GM23338 (cell line): ENCODE measurements around the gene CYSLTR1. TPM values are rescaled to one million over a fixed set of nuclear protein-coding genes. Genes with fewer than 3 reads are reported as not detected.

Experiments used
- ATAC-seq: fragments of 200-7000 bp; cut with Tn5 transposase; 3 replicates; pipeline ENCODE4 v1.9.1; 2020
- DNase-seq: peaks from one replicate; pipeline ENCODE4 v3.0.0-alpha.2; 2015; ENCODE audit warnings: low spot score
- H2AFZ ChIP-seq: fragments of 200-600 bp; sonication (generic); 2 replicates; pipeline ENCODE4 v1.8.0; 2016; ENCODE audit warnings: antibody characterized with exemption, mild to moderate bottlenecking, moderate library complexity
- H3F3A ChIP-seq: fragments of 200-600 bp; sonication (generic); replicated peaks from 2 replicates; pipeline ENCODE4 v1.8.0; 2017; ENCODE audit warnings: antibody characterized with exemption, mixed run types, low read depth
- H3K27ac ChIP-seq: fragments of 200-600 bp; sonication (generic); 2 replicates; pipeline ENCODE4 v1.6.1; 2016; ENCODE audit warnings: low read depth
- H3K27me3 ChIP-seq: fragments of 200-600 bp; sonication (generic); 2 replicates; pipeline ENCODE4 v1.8.0; 2016; ENCODE audit warnings: mild to moderate bottlenecking, mixed run types, moderate library complexity; ENCODE audit not compliant: insufficient read depth
- H3K36me3 ChIP-seq: fragments of 200-600 bp; sonication (generic); 2 replicates; pipeline ENCODE4 v1.8.0; 2016; ENCODE audit warnings: mild to moderate bottlenecking; ENCODE audit not compliant: insufficient read depth
- H3K4me1 ChIP-seq: fragments of 200-600 bp; sonication (generic); 2 replicates; pipeline ENCODE4 v1.8.0; 2016; ENCODE audit warnings: mild to moderate bottlenecking, moderate library complexity; ENCODE audit not compliant: insufficient read depth
- H3K4me2 ChIP-seq: fragments of 200-600 bp; sonication (generic); 2 replicates; pipeline ENCODE4 v1.7.1; 2017; ENCODE audit warnings: mixed run types
- H3K4me3 ChIP-seq: fragments of 200-600 bp; sonication (generic); 2 replicates; pipeline ENCODE4 v1.6.1; 2016; ENCODE audit warnings: mixed run types
- H3K79me2 ChIP-seq: fragments of 200-600 bp; sonication (generic); replicated peaks from 2 replicates; pipeline ENCODE4 v1.8.0; 2017; ENCODE audit warnings: mild to moderate bottlenecking; ENCODE audit not compliant: insufficient read depth
- H3K9me2 ChIP-seq: fragments of 200-600 bp; sonication (generic); 2 replicates; pipeline ENCODE4 v1.8.0; 2017; ENCODE audit not compliant: insufficient read depth
- H4K20me1 ChIP-seq: fragments of 200-600 bp; sonication (generic); replicated peaks from 2 replicates; pipeline ENCODE4 v1.8.0; 2017; ENCODE audit warnings: mild to moderate bottlenecking; ENCODE audit not compliant: insufficient read depth
- H3K27ac Mint-ChIP-seq: 2 replicates; pipeline ENCODE4 v1.8.0; 2020; ENCODE audit warnings: inconsistent platforms, mild to moderate bottlenecking, moderate library complexity, mixed read lengths
- H3K27me3 Mint-ChIP-seq: 3 replicates; pipeline ENCODE4 v1.8.0; 2022; ENCODE audit warnings: low read depth, mild to moderate bottlenecking, moderate library complexity, mixed read lengths, inconsistent platforms; ENCODE audit not compliant: insufficient read depth, poor library complexity
- H3K36me3 Mint-ChIP-seq: 3 replicates; pipeline ENCODE4 v1.8.0; 2021; ENCODE audit warnings: low read depth, mild to moderate bottlenecking, inconsistent platforms, moderate library complexity, mixed read lengths
- H3K4me1 Mint-ChIP-seq: 3 replicates; pipeline ENCODE4 v1.8.0; 2020; ENCODE audit warnings: mild to moderate bottlenecking, inconsistent platforms, mixed read lengths
- H3K4me3 Mint-ChIP-seq: 3 replicates; pipeline ENCODE4 v1.8.0; 2021; ENCODE audit warnings: moderate library complexity, mild to moderate bottlenecking, inconsistent platforms, mixed read lengths
- H3K9me3 Mint-ChIP-seq: 3 replicates; pipeline ENCODE4 v1.8.0; 2020; ENCODE audit warnings: moderate library complexity, mild to moderate bottlenecking, inconsistent platforms, mixed read lengths
- EZH2phosphoT487 ChIP-seq: fragments of 200-600 bp; sonication (generic); IDR thresholded peaks from one replicate; pipeline ENCODE4 v1.8.1; 2018; ENCODE audit warnings: antibody characterized with exemption; ENCODE audit not compliant: unreplicated experiment
- NANOG ChIP-seq: IDR thresholded peaks from 2 replicates; pipeline ENCODE4 v1.6.1; 2016; ENCODE audit warnings: antibody characterized with exemption, borderline replicate concordance
- REST ChIP-seq: IDR thresholded peaks from one replicate; pipeline ENCODE4 v1.6.1; 2018; ENCODE audit warnings: antibody characterized with exemption; ENCODE audit not compliant: unreplicated experiment
- STAT1 ChIP-seq: IDR thresholded peaks from one replicate; pipeline ENCODE4 v1.6.1; 2016; ENCODE audit warnings: antibody characterized with exemption; ENCODE audit not compliant: unreplicated experiment
- ZNF462 ChIP-seq: fragments of 250-450 bp; sonication (Bioruptor Pico); IDR thresholded peaks from 2 replicates; pipeline ENCODE4 v1.5.0; 2020; ENCODE audit warnings: mild to moderate bottlenecking, moderate library complexity
- polyA plus RNA-seq: library from polyadenylated mRNA; unstranded; fragments of >200 nt; fragmentation: Nextera tagmentation; extraction: Ambion mirVana; gene quantifications from 2 replicates; pipeline ENCODE4 v1.2.1, GENCODE V29; 2016
- total RNA-seq: library from RNA; depleted of rRNA; stranded (reverse); fragments of >200 nt; shearing (Covaris generic); gene quantifications from 2 replicates; pipeline ENCODE4 v1.2.3, GENCODE V29; 2014

CYSLTR1 gene
- total and polyA plus RNA-seq, 2 experiments from 2014 or later, result not detected

DNA sequence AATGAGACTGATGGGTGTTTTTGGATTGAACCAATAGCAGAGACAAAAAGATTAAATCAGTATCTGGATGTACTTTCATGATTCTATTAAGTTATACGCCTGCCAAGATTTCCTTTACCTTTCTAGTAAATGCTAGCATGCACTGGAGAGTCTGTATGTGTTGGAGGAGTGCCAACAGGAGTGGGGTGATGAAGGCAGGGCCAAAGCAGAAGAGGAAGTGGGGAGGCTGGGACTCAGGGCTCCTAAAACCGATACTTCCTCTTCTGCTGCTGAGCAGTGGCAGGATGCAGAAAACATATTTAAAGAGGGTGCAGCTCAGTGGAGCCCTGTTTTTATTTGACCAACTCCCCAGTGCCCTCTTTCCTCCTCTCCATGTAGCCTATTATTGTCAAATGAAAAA is 5.6 kb downstream of the CYSLTR1 start (continued):
- no peak for TF ChIP-seq ZNF462 (CRISPR knock-in tag)

DNA sequence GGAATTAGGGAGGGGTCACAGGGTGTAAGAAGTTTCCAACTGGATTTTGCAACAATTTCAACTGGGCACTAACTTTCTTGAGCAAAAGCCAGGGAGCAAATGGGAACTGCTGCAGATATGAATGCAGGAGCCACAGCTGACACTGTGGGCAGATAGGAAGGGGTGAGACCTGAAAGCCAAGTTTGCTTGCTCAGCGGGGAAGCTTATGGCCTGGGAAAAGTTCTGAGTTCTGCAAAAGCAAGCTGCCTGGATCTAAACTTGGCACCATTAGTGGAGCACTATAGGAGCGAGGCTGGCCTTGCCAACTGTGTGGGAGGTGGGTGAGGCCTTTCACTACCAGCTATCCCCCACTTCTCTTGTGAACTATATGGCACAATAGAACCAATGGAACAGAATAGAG is 11.1 kb downstream of the CYSLTR1 start:
- H3K4me1 ChIP-seq, result no peaks in the 10 kb centered on the region
- H4K20me1 ChIP-seq, result no peaks in the 10 kb centered on the region
- H3K4me3 Mint-ChIP-seq, result no peak overlapping the region
- no peaks in the 10 kb centered on the region for H3F3A ChIP-seq
- ATAC-seq (no peak), DNase-seq (no peak)
- H3K27ac ChIP-seq, result no peak overlapping the region
- no peaks in the 10 kb centered on the region for H3K36me3 Mint-ChIP-seq
- H3K9me3 Mint-ChIP-seq, result no peaks in the 10 kb centered on the region; the same call in 2 of the 3 replicates
- H3K4me1 Mint-ChIP-seq, result no peaks in the 10 kb centered on the region
- no peak overlapping the region for H3K4me3 ChIP-seq
- no peaks in the 10 kb centered on the region for H3K27me3 Mint-ChIP-seq
- H2AFZ ChIP-seq, result no peak overlapping the region
- TF ChIP-seq EZH2phosphoT487 (no peak), NANOG (no peak)
- H3K27ac Mint-ChIP-seq, result no peak overlapping the region
- H3K36me3 ChIP-seq, result no peaks in the 10 kb centered on the region
- H3K27me3 ChIP-seq, result no peaks in the 10 kb centered on the region
- no peak overlapping the region for H3K4me2 ChIP-seq
- no peaks in the 10 kb centered on the region for H3K9me2 ChIP-seq
- H3K79me2 ChIP-seq, result no peaks in the 10 kb centered on the region

GRCh38 chrX:78315745-78316144 is 11.7 kb downstream of the CYSLTR1 start:
- Mint-ChIP-seq H3K36me3 (no peaks in the 10 kb centered on the region), H3K27me3 (no peaks in the 10 kb centered on the region), H3K4me3 (no peak overlapping the region), H3K27ac (no peak overlapping the region), H3K9me3 (no peaks in the 10 kb centered on the region; the same call in 2 of the 3 replicates), H3K4me1 (no peaks in the 10 kb centered on the region)
- Histone ChIP-seq H2AFZ (no peak overlapping the region), H3F3A (no peaks in the 10 kb centered on the region), H3K4me1 (no peaks in the 10 kb centered on the region), H3K4me3 (no peak overlapping the region), H3K4me2 (no peak overlapping the region), H4K20me1 (no peaks in the 10 kb centered on the region), H3K79me2 (no peaks in the 10 kb centered on the region), H3K9me2 (no peaks in the 10 kb centered on the region), H3K36me3 (no peaks in the 10 kb centered on the region), H3K27ac (no peak overlapping the region), H3K27me3 (no peaks in the 10 kb centered on the region)
- DNase-seq, result no peak
- no peak for ATAC-seq
- no peak for TF ChIP-seq REST
- TF ChIP-seq STAT1, result no peak
